ENCODE results near the gene MPG.

GRCh38 chr16:105521-105920 lies 27.5 kb downstream of the MPG start:
- TF ChIP-seq CTCF (IDR thresholded peaks at IDR 0.05; ENCODE audit: insufficient read depth, low read length, poor library complexity, severe bottlenecking) (no peak), EZH2phosphoT487 (conservative IDR thresholded peaks at IDR 0.05; ENCODE audit: low read length) (no peak)
